Natural killer cell treated with Interleukin-12 subunit alpha and Interleukin-12 subunit beta and Interleukin-15 and Interleukin-18, amount 100 ng/mL, for 72 hours (primary cell): ENCODE data around the gene SLC38A10. TPM values are rescaled to one million over a fixed set of nuclear protein-coding genes. Genes with fewer than 3 reads are reported as not detected.

ENCODE experiments used
- ATAC-seq, 2 donors: fragments of 150-1000 bp; cut with Tn5 transposase in 1 of 2; sonication (Bioruptor Pico), chemical (Tn5 transposase) in 1 of 2; 2 replicates each; pipeline ENCODE4 v1.10.0; 2021
- DNase-seq: peaks from one replicate; pipeline ENCODE4 v3.0.0; 2022; ENCODE audit warnings: low spot score
- H3K27ac Mint-ChIP-seq, 2 donors: 1 replicate in 1 of 2; 2 replicates in 1 of 2; pipeline ENCODE4 v1.8.0; 2022; ENCODE audit warnings: mixed read lengths in 2 of 2, mild to moderate bottlenecking in 1 of 2, moderate library complexity in 1 of 2
- H3K27me3 Mint-ChIP-seq, 2 donors: 1 replicate in 1 of 2; 2 replicates in 1 of 2; pipeline ENCODE4 v1.8.0; 2022; ENCODE audit warnings: mixed read lengths in 2 of 2
- H3K36me3 Mint-ChIP-seq: one replicate; pipeline ENCODE4 v1.8.0; 2022; ENCODE audit warnings: mixed read lengths
- H3K4me1 Mint-ChIP-seq, 2 donors: 1 replicate in 1 of 2; 2 replicates in 1 of 2; pipeline ENCODE4 v1.8.0; 2022; ENCODE audit warnings: low read depth in 2 of 2, mixed read lengths in 2 of 2, mild to moderate bottlenecking in 1 of 2
- H3K4me3 Mint-ChIP-seq: one replicate; pipeline ENCODE4 v1.8.0; 2022; ENCODE audit warnings: mixed read lengths
- H3K9me3 Mint-ChIP-seq: 2 replicates; pipeline ENCODE4 v1.8.0; 2022; ENCODE audit warnings: mixed read lengths
- total RNA-seq, 2 donors: library from RNA; stranded (reverse); gene quantifications; one replicate each; pipeline ENCODE4 v1.2.3, GENCODE V29; 2022

SLC38A10 gene
- total RNA-seq, 2 donors from 2014 or later: 92.4 to 136 TPM

- no peaks in the 10 kb centered on the region for H3K27me3 Mint-ChIP-seq
- DNase-seq (peak; percentile 82), ATAC-seq (no peak)
- H3K9me3 Mint-ChIP-seq: no peaks in the 10 kb centered on the region
- H3K36me3 Mint-ChIP-seq: no peaks in the 10 kb centered on the region
- peak overlapping the region in 1 of 2 donors; percentile 53 for H3K27ac Mint-ChIP-seq
- peaks cover 23 to 30% of the 10 kb centered on the region in 2 donors for H3K4me1 Mint-ChIP-seq
- peak overlapping the region; percentile 87 for H3K4me3 Mint-ChIP-seq
Measured at GRCh38 chr17:81241648-81242420, 53.3 kb downstream of the SLC38A10 start.

- no peak for DNase-seq
- Mint-ChIP-seq H3K27me3 (no peaks in the 10 kb centered on the region), H3K9me3 (no peaks in the 10 kb centered on the region), H3K4me1 (peaks cover 23 to 30% of the 10 kb centered on the region in 2 donors), H3K27ac (peak overlapping the region in 1 of 2 donors; percentile 75), H3K4me3 (peak overlapping the region; percentile 87), H3K36me3 (no peaks in the 10 kb centered on the region)
- no peak for ATAC-seq
Measured at GRCh38 chr17:81241203-81241602, 53.9 kb downstream of the SLC38A10 start.

GRCh38 chr17:81240761-81241160, 54.3 kb downstream of the SLC38A10 start:
- no peaks in the 10 kb centered on the region for H3K27me3 Mint-ChIP-seq
- peak overlapping the region; percentile 87 for H3K4me3 Mint-ChIP-seq
- no peak for ATAC-seq
- no peaks in the 10 kb centered on the region for H3K36me3 Mint-ChIP-seq
- no peak for DNase-seq
- H3K27ac Mint-ChIP-seq: peak overlapping the region in 1 of 2 donors; percentile 75
- no peaks in the 10 kb centered on the region for H3K9me3 Mint-ChIP-seq
- peaks cover 23 to 32% of the 10 kb centered on the region in 2 donors for H3K4me1 Mint-ChIP-seq

- no peaks in the 10 kb centered on the region for H3K9me3 Mint-ChIP-seq
- H3K4me3 Mint-ChIP-seq: peak overlapping the region; percentile 87
- H3K4me1 Mint-ChIP-seq: peaks cover 25 to 36% of the 10 kb centered on the region in 2 donors
- no peaks in the 10 kb centered on the region for H3K27me3 Mint-ChIP-seq
- ATAC-seq (no peak), DNase-seq (no peak)
- H3K27ac Mint-ChIP-seq: peak overlapping the region; percentile 75 to 87
- no peaks in the 10 kb centered on the region for H3K36me3 Mint-ChIP-seq
Measured at GRCh38 chr17:81239714-81240555, 55.2 kb downstream of the SLC38A10 start.

GRCh38 chr17:81238815-81239713, 56.0 kb downstream of the SLC38A10 start, which contains the start of the genes NDUFAF8 and TEPSIN:
Gene NDUFAF8, plus strand, starts transcription at chr17:81239318. Its CDS starts 46 bp downstream, at chr17:81239364.
Gene TEPSIN, minus strand, starts transcription at chr17:81239055. Its CDS starts 22 bp downstream, at chr17:81239033.
- H3K27me3 Mint-ChIP-seq: no peaks in the 10 kb centered on the region
- DNase-seq: peak; percentile 97
- peak within 1 kb of the TSS; percentile 75 to 87 for H3K27ac Mint-ChIP-seq
- H3K4me1 Mint-ChIP-seq: peaks cover 25 to 40% of the 10 kb centered on the region in 2 donors
- peak within 1 kb of the TSS; percentile 87 for H3K4me3 Mint-ChIP-seq
- peak; percentile 98 for ATAC-seq
- H3K36me3 Mint-ChIP-seq: no peaks in the 10 kb centered on the region
- no peaks in the 10 kb centered on the region for H3K9me3 Mint-ChIP-seq

GRCh38 chr17:81238490-81238814, 56.7 kb downstream of the SLC38A10 start:
- peaks cover 25 to 40% of the 10 kb centered on the region in 2 donors for H3K4me1 Mint-ChIP-seq
- H3K36me3 Mint-ChIP-seq: no peaks in the 10 kb centered on the region
- peak overlapping the region in 1 of 2 donors; percentile 75 for H3K27ac Mint-ChIP-seq
- peak overlapping the region; percentile 86 for H3K4me3 Mint-ChIP-seq
- H3K27me3 Mint-ChIP-seq: no peaks in the 10 kb centered on the region
- H3K9me3 Mint-ChIP-seq: no peaks in the 10 kb centered on the region
- DNase-seq (no peak), ATAC-seq (no peak)

- Mint-ChIP-seq H3K4me1 (peaks cover 25 to 40% of the 10 kb centered on the region in 2 donors), H3K27ac (no peak overlapping the region), H3K9me3 (no peaks in the 10 kb centered on the region), H3K4me3 (peak overlapping the region; percentile 86), H3K27me3 (no peaks in the 10 kb centered on the region), H3K36me3 (no peaks in the 10 kb centered on the region)
- no peak for ATAC-seq
- no peak for DNase-seq
Measured at GRCh38 chr17:81237591-81238489, 57.3 kb downstream of the SLC38A10 start.

- no peaks in the 10 kb centered on the region for H3K36me3 Mint-ChIP-seq
Measured at GRCh38 chr17:81236784-81237183, 58.3 kb downstream of the SLC38A10 start.

GRCh38 chr17:81235822-81236740, 59.0 kb downstream of the SLC38A10 start:
- ATAC-seq (no peak), DNase-seq (no peak)
- Mint-ChIP-seq H3K27me3 (no peaks in the 10 kb centered on the region), H3K36me3 (peaks cover 1% of the 10 kb centered on the region), H3K27ac (no peak overlapping the region), H3K9me3 (no peaks in the 10 kb centered on the region), H3K4me3 (no peak overlapping the region), H3K4me1 (peaks cover 13 to 29% of the 10 kb centered on the region in 2 donors)

More at GRCh38 chr17:81236784-81237183, 58.3 kb downstream of the SLC38A10 start:
- no peak overlapping the region for H3K27ac Mint-ChIP-seq
- DNase-seq (no peak), ATAC-seq (no peak)
- H3K4me3 Mint-ChIP-seq: no peak overlapping the region
- peaks cover 18 to 36% of the 10 kb centered on the region in 2 donors for H3K4me1 Mint-ChIP-seq
- H3K27me3 Mint-ChIP-seq: no peaks in the 10 kb centered on the region
- H3K9me3 Mint-ChIP-seq: no peaks in the 10 kb centered on the region

GRCh38 chr17:81234940-81235821, 59.9 kb downstream of the SLC38A10 start:
- DNase-seq (no peak), ATAC-seq (no peak)
- Mint-ChIP-seq H3K4me1 (peaks cover 7 to 28% of the 10 kb centered on the region in 2 donors), H3K27me3 (no peaks in the 10 kb centered on the region), H3K4me3 (no peak overlapping the region), H3K27ac (no peak overlapping the region), H3K36me3 (peaks cover 6% of the 10 kb centered on the region), H3K9me3 (no peaks in the 10 kb centered on the region)

GRCh38 chr17:81234506-81234855, 60.6 kb downstream of the SLC38A10 start:
- Mint-ChIP-seq H3K4me3 (no peak overlapping the region), H3K27me3 (no peaks in the 10 kb centered on the region), H3K27ac (no peak overlapping the region), H3K4me1 (peaks cover 7 to 28% of the 10 kb centered on the region in 2 donors), H3K9me3 (no peaks in the 10 kb centered on the region), H3K36me3 (peaks cover 12% of the 10 kb centered on the region)
- DNase-seq: no peak
- no peak for ATAC-seq
